ENCODE data around the gene ATP6V0A1.

The ATP6V0A1 gene

DNA sequence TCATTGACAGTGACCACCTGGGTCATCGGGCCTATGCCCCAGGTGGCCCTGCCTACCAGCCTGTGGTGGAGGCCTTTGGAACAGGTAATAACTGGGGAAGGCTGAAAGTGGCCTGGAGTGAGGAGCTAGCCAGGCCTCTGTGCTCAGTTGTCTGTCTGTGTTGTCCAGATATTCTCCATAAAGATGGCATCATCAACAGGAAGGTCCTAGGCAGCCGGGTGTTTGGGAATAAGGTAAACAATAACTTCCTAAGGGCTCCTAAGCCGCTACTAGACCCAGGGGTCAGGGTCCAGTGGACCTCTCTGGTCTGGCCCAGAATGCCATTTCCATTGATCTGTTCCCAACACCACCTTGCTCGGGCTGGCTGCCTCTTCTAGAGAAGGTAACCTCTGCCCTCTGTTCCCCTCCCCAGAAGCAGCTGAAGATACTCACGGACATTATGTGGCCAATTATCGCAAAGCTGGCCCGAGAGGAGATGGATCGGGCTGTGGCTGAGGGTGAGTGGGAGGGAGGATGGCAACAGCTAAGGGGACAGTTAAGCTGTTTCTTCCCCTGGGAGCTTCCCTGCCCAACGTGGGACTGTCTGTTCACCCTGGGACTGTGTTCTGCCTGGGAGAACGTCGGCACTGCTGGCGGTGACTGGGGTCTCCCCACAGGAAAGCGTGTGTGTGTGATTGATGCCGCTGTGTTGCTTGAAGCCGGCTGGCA is 106.3 kb downstream of the ATP6V0A1 start:
- TF ChIP-seq GATA3 (IDR thresholded peaks at IDR 0.05; ENCODE audit: low read depth, low read length): no peak
- no peak for TF ChIP-seq GATA2 (IDR thresholded peaks at IDR 0.05; ENCODE audit: low read depth, low read length)

GRCh38 chr17:42565523-42566214 is 107.0 kb downstream of the ATP6V0A1 start:
- no peak for TF ChIP-seq GATA2 (IDR thresholded peaks at IDR 0.05; ENCODE audit: low read depth, low read length)
- TF ChIP-seq GATA3 (IDR thresholded peaks at IDR 0.05; ENCODE audit: low read depth, low read length): no peak

DNA sequence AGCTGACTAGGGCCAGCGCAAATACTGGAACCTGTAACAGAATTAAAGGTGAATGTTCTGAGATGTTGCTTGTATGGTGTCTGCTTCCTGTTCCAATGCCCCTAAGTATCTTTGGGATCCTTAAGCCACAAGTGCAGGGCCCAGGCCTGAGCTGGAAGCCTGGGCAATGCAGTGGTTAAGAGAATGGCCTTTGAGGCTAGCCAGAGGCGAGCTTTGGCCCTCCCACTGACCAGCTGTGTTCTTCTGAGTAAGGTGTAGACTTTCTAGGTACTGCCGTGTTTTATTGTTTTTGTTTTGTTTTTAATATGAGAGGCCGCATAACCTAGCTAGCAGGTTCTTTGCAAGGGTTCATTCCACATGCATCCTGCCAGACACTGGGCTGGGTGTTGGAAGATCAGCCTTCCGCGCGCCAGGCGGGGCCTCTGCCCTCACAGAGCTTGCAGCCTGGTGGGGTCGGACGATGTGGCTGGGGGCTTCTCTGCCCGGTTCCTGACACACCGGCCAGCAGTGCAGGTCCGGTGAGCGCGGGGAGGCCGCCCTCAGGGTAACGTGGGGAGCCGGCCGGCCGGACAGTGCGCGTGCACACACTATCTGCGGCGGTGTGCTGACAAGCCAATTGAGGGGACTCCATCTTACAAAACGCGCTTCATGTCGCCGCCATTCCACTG is 107.7 kb downstream of the ATP6V0A1 start:
- TF ChIP-seq GATA2 (IDR thresholded peaks at IDR 0.05; ENCODE audit: low read depth, low read length) (no peak), GATA3 (IDR thresholded peaks at IDR 0.05; ENCODE audit: low read depth, low read length) (no peak)

DNA sequence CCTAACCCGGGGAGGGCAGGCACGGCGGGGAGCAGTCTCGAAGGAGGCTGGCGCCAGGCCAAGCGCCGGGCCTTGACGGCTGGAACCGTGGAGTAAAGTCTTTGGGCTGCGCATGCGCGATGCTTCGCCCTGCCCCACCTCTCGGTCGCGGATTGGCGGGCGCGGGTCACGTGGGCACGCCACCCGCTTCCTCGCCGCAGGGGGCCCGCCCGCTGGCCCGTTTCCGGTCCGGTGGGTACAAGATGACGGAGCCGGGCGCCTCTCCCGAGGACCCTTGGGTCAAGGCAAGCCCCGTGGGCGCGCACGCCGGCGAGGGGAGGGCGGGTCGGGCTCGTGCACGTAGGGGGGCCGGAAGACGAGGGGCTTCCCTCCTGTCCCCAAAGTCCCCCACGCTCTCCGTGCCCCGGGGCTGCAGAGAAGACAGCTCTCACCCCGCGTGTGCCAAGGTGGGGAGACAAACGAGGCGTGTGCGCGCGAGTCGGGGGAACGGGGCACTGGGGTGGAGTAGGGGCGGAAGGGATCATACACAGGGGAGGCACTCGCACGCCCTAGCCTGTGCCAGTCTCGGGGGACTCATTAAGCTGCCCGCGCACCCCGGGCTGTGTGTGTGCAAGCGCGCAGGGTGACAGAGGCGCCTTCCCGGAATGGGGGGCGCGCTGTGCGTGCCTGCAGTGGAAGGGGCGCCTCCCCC is 108.3 kb downstream of the ATP6V0A1 start, which contains the start of gene MLX:
Gene MLX, plus strand, starts transcription at position 218 of the 691 bp plus-strand sequence. Its CDS starts 25 bp downstream, at position 243.
- TF ChIP-seq GATA3 (IDR thresholded peaks at IDR 0.05; ENCODE audit: low read depth, low read length) (no peak), GATA2 (IDR thresholded peaks at IDR 0.05; ENCODE audit: low read depth, low read length) (no peak; the same call in 1 of the 2 replicates)

DNA sequence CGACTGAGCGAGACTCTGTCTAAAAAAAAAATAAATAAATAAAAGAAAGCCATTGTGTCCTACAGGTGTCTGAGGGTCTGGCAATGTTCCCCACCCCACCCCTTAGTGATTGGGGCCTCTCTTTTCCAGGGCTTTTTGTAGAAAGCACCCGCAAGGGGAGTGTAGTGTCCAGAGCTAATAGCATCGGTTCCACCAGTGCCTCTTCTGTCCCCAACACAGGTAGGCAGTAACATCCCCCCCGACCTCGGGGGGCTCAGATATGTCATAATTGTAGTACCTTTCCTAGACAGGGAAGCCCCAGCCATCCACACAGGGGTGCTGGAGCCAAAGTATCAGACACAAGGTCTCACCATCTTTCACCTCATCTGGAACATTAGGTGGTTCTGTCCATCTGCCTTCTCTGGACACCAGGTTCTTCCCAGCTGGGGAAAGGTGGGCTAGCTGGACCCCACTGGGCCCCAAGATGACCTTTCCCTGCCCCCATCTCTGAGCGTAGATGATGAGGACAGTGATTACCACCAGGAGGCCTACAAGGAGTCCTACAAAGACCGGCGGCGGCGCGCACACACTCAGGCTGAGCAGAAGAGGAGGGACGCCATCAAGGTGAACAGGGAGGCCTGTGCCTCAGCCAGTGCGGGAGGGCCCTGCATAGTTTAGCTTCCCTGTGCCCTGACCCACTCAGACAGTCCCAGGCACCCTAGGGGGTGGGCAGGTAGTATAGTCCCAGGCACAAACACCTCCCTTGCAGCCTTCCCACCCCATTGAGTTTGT is 109.8 kb downstream of the ATP6V0A1 start:
- TF ChIP-seq GATA3 (IDR thresholded peaks at IDR 0.05; ENCODE audit: low read depth, low read length): no peak
- TF ChIP-seq GATA2 (IDR thresholded peaks at IDR 0.05; ENCODE audit: low read depth, low read length): no peak

- TF ChIP-seq GATA2 (IDR thresholded peaks at IDR 0.05; ENCODE audit: low read depth, low read length) (no peak), GATA3 (IDR thresholded peaks at IDR 0.05; ENCODE audit: low read depth, low read length) (no peak)
These were observed 113.0 kb downstream of the ATP6V0A1 start for GRCh38 chr17:42571435-42572225.

Measured in SH-SY5Y (cell line).